H1 (cell line): ENCODE data around the gene DGKH. TPM values are rescaled to one million over a fixed set of nuclear protein-coding genes. Genes with fewer than 3 reads are reported as not detected.

Source experiments
- CTCF ChIA-PET: fragments of 300-600 bp; sonication (Branson Sonifier 250); formaldehyde crosslinking; loops from one replicate; lab custom pipeline; 2021; ENCODE audit not compliant: partially characterized antibody; lab: Charles Lee
- POLR2A ChIA-PET: fragments of 300-600 bp; sonication (Branson Sonifier 250); formaldehyde crosslinking; loops from one replicate; lab custom pipeline; 2021; ENCODE audit warnings: inconsistent platforms; ENCODE audit not compliant: partially characterized antibody; lab: Charles Lee
- DNase-seq, 2 experiments: peaks; one replicate each; pipeline versions ENCODE4 v3.0.0 to v3.0.0-alpha.2; 2010 to 2022; ENCODE audit warnings: low spot score in 2 of 2, low read depth in 1 of 2, mixed read lengths in 1 of 2
- FAIRE-seq: peaks from 2 replicates; lab custom pipeline; 2011; peaks lifted over from hg19 to GRCh38; lab: Jason Lieb, UNC
- H2AFZ ChIP-seq: 2 replicates; pipeline ENCODE4 v1.8.1; 2012; ENCODE audit warnings: low read length, inconsistent platforms
- H2AK5ac ChIP-seq: 2 replicates; pipeline ENCODE4 v1.6.1; 2013; ENCODE audit warnings: low read depth, low read length
- H2BK120ac ChIP-seq: replicated peaks from 2 replicates; pipeline ENCODE3; 2013; ENCODE audit warnings: low read depth, low read length, inconsistent platforms
- H2BK12ac ChIP-seq: 2 replicates; pipeline ENCODE4 v1.6.1; 2013; ENCODE audit warnings: low read depth, low read length
- H2BK15ac ChIP-seq: 2 replicates; pipeline ENCODE4 v1.6.1; 2013; ENCODE audit warnings: low read length
- H2BK20ac ChIP-seq: 2 replicates; pipeline ENCODE4 v1.6.1; 2013; ENCODE audit warnings: low read length
- H2BK5ac ChIP-seq: 2 replicates; pipeline ENCODE4 v1.6.1; 2013; ENCODE audit warnings: low read depth, low read length
- H3K14ac ChIP-seq: 2 replicates; pipeline ENCODE4 v1.6.1; 2013; ENCODE audit warnings: inconsistent platforms; ENCODE audit not compliant: insufficient read length
- H3K18ac ChIP-seq: 2 replicates; pipeline ENCODE4 v1.6.1; 2013; ENCODE audit warnings: low read length; ENCODE audit errors: extremely low read depth
- H3K23ac ChIP-seq: 2 replicates; pipeline ENCODE4 v1.6.1; 2013; ENCODE audit warnings: inconsistent platforms; ENCODE audit not compliant: insufficient read length
- H3K23me2 ChIP-seq: 2 replicates; pipeline ENCODE4 v1.6.1; 2013; ENCODE audit warnings: low read depth, low read length
- H3K27ac ChIP-seq: 2 replicates; pipeline ENCODE4 v1.6.1; 2011; ENCODE audit warnings: low read depth, low read length, inconsistent platforms
- H3K27me3 ChIP-seq, 4 experiments: replicated peaks in 1 of 4; 1 replicate in 1 of 4; 2 replicates in 3 of 4; pipeline versions ENCODE4 v1.6.1 to v1.8.1; 2011 to 2013; ENCODE audit warnings: low read length in 3 of 4, mild to moderate bottlenecking in 3 of 4, inconsistent platforms in 2 of 4, mixed read lengths in 2 of 4, moderate library complexity in 1 of 4; ENCODE audit not compliant: control insufficient read depth in 3 of 4, insufficient read depth in 3 of 4; ENCODE audit errors: extremely low read depth in 1 of 4
- H3K36me3 ChIP-seq, 4 experiments: 2 replicates each; pipeline versions ENCODE4 v1.6.1 to v1.8.1; 2011 to 2013; ENCODE audit warnings: mild to moderate bottlenecking in 4 of 4, low read length in 3 of 4, moderate library complexity in 2 of 4, control low read depth in 1 of 4, inconsistent platforms in 1 of 4; ENCODE audit not compliant: insufficient read depth in 4 of 4, control insufficient read depth in 2 of 4
- H3K4ac ChIP-seq: replicated peaks from 2 replicates; pipeline ENCODE3; 2013; ENCODE audit warnings: low read length, low read depth, mixed read lengths, inconsistent platforms; ENCODE audit not compliant: insufficient read length
- H3K4me1 ChIP-seq, 4 experiments: replicated peaks in 1 of 4; 1 replicate in 1 of 4; 2 replicates in 3 of 4; pipeline versions ENCODE4 v1.6.1 to v1.8.1; 2011 to 2013; ENCODE audit warnings: low read length in 3 of 4, inconsistent platforms in 2 of 4, mixed read lengths in 1 of 4; ENCODE audit not compliant: insufficient read depth in 4 of 4, control insufficient read depth in 3 of 4
- H3K4me2 ChIP-seq, 2 experiments: 2 replicates each; pipeline versions ENCODE4 v1.6.1 to v1.8.1; 2011 to 2013; ENCODE audit warnings: low read depth in 2 of 2, low read length in 2 of 2, control low read depth in 1 of 2, inconsistent platforms in 1 of 2, mild to moderate bottlenecking in 1 of 2; ENCODE audit not compliant: insufficient read depth in 1 of 2
- H3K4me3 ChIP-seq, 4 experiments: fragments of 200-600, 300-600 bp in 1 of 4; sonication (generic), shearing (Covaris generic), sonication (Bioruptor Twin) in 1 of 4; 2 replicates each; pipeline versions ENCODE4 v1.5.1 to v1.8.1; 2011 to 2016; ENCODE audit warnings: low read length in 4 of 4, low read depth in 3 of 4, control low read depth in 2 of 4, inconsistent platforms in 2 of 4, mild to moderate bottlenecking in 2 of 4, mixed read lengths in 1 of 4, moderate library complexity in 1 of 4; ENCODE audit not compliant: insufficient read depth in 2 of 4; ENCODE audit errors: extremely low read depth in 1 of 4
- H3K56ac ChIP-seq: replicated peaks from 2 replicates; pipeline ENCODE3; 2013; ENCODE audit warnings: low read depth, mild to moderate bottlenecking, mixed read lengths, low read length, inconsistent platforms; ENCODE audit not compliant: insufficient read length
- H3K79me1 ChIP-seq: 2 replicates; pipeline ENCODE4 v1.6.1; 2013; ENCODE audit warnings: low read depth, low read length, control low read depth
- H3K79me2 ChIP-seq, 2 experiments: 2 replicates each; pipeline versions ENCODE4 v1.6.1 to v1.8.1; 2012 to 2013; ENCODE audit warnings: low read length in 2 of 2, mild to moderate bottlenecking in 2 of 2, inconsistent platforms in 1 of 2; ENCODE audit not compliant: insufficient read depth in 2 of 2, control insufficient read depth in 1 of 2
- H3K9ac ChIP-seq, 4 experiments: replicated peaks in 1 of 4; 1 replicate in 1 of 4; 2 replicates in 3 of 4; pipeline versions ENCODE4 v1.6.1 to v1.8.1; 2011 to 2013; ENCODE audit warnings: low read depth in 3 of 4, low read length in 3 of 4, control low read depth in 2 of 4, mild to moderate bottlenecking in 2 of 4, moderate library complexity in 2 of 4, inconsistent platforms in 1 of 4; ENCODE audit errors: extremely low read depth in 1 of 4
- H3K9me3 ChIP-seq, 2 experiments: 2 replicates each; pipeline versions ENCODE4 v1.6.1 to v1.8.1; 2012 to 2013; ENCODE audit warnings: mild to moderate bottlenecking in 2 of 2, moderate library complexity in 2 of 2, control low read depth in 1 of 2, inconsistent platforms in 1 of 2, low read depth in 1 of 2, low read length in 1 of 2, mixed read lengths in 1 of 2; ENCODE audit not compliant: insufficient read depth in 2 of 2
- H4K20me1 ChIP-seq, 2 experiments: replicated peaks in 1 of 2; 2 replicates each; pipeline versions ENCODE3 to v1.8.1; 2011 to 2013; ENCODE audit warnings: inconsistent platforms in 2 of 2, low read length in 2 of 2, mild to moderate bottlenecking in 1 of 2; ENCODE audit not compliant: insufficient read depth in 2 of 2, control insufficient read depth in 1 of 2
- H4K5ac ChIP-seq: 2 replicates; pipeline ENCODE4 v1.6.1; 2013; ENCODE audit warnings: low read length, low read depth, mixed read lengths, inconsistent platforms; ENCODE audit not compliant: insufficient read length
- H4K8ac ChIP-seq: 2 replicates; pipeline ENCODE4 v1.8.0; 2013; ENCODE audit warnings: mild to moderate bottlenecking, moderate library complexity, low read length, inconsistent platforms; ENCODE audit not compliant: insufficient read depth; ENCODE audit errors: extremely low read depth
- H4K91ac ChIP-seq: replicated peaks from 2 replicates; pipeline ENCODE3; 2013; ENCODE audit warnings: low read length, mixed read lengths, inconsistent platforms; ENCODE audit not compliant: insufficient read length
- SAP30 ChIP-seq: fragments of 300-600 bp; sonication (generic); IDR thresholded peaks from 2 replicates; pipeline ENCODE4 v1.7.1; 2012; ENCODE audit warnings: low read length, moderate library complexity, mild to moderate bottlenecking, inconsistent platforms; ENCODE audit not compliant: insufficient read depth, insufficient replicate concordance
- WGBS, 2 experiments: shearing (Covaris generic) in 1 of 2; methylation state at CpG; one replicate each; pipeline versions ENCODE4 v1.1.6 to v1.1.7; 2013 to 2015; ENCODE audit warnings: low lambda C conversion rate in 2 of 2, mixed read lengths in 2 of 2, inconsistent platforms in 1 of 2, low coverage in 1 of 2, missing lambda C conversion rate in 1 of 2; ENCODE audit not compliant: insufficient replicate concordance in 2 of 2, insufficient coverage in 1 of 2, insufficient read length in 1 of 2; ENCODE audit errors: extremely low coverage in 1 of 2, missing lambda C conversion rate in 1 of 2; 5-methylcytosine and 5-hydroxymethylcytosine counted together
- polyA plus RNA-seq, 7 experiments: library from polyadenylated mRNA; depleted of rRNA in 3 of 7; stranded (reverse) in 5 of 7; unstranded in 2 of 7; fragments of >200 nt in 5 of 7; fragments of 200-250 nt in 2 of 7; gene quantifications; 1 replicate in 5 of 7; 2 replicates in 1 of 7; 4 replicates in 1 of 7; pipeline versions ENCODE4 v1.2.1 to v1.2.3, GENCODE V29; 2011 to 2013; ENCODE audit warnings: missing spikeins in 2 of 7, mixed read lengths in 2 of 7
- total RNA-seq: library from RNA; stranded (reverse); fragmentation: NEBNext Ultra II Directional; extraction: Animal tissue kit (Norgen Biotek cat#: 25700); gene quantifications from 2 replicates; pipeline ENCODE4 v1.2.1, GENCODE V29; 2021
- TF ChIP-seq, protein P1 (sequence below): IDR thresholded peaks from 2 replicates; pipeline ENCODE4 v1.6.1; 2012; ENCODE audit warnings: inconsistent platforms

Gene DGKH
- total and polyA plus RNA-seq, 2 of the 8 experiments (the other 6 are each of a cell fraction or from before 2014, with no cell fraction given) = 2.1 to 7.9 TPM

DNA sequence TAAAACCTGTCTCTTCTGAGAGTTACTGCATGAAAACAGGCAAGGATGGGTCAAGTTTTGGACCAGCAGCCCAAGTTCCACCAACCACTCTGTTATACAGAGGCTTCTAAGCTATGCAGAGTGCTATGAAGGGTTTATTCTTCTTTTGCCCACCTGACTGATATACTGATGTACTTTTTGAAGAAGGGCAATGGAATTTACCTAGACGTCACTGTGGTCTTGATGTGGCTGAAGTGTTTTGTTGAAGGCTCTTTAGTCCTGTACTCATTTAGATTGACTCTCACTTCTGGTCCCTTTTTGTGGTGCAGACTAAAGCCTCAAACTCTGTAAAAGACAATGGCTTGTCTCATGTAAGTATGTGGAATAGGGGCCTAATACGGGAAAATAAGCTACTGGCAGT, 92.0 kb downstream of the DGKH start:
- no peak overlapping the region for H3K4me2 ChIP-seq
- WGBS, 2 experiments = 55% methylated on average over 2 of the region's 2 CpGs; no CpG with 5 or more reads in 1 of the 2 experiments
- H2AFZ ChIP-seq = no peak overlapping the region
- ChIA-PET CTCF (interaction anchor here (0.8 kb wide), 1 partner anchor 12 kb away, joined by 3 read pairs; no protein-coding TSS in a partner anchor), POLR2A (no interaction called here)
- no peak overlapping the region for H4K91ac ChIP-seq
- no peaks in the 10 kb centered on the region for H3K23me2 ChIP-seq
- H3K79me2 ChIP-seq = no peaks in the 10 kb centered on the region
- FAIRE-seq (no peak), DNase-seq (no peak)
- no peak overlapping the region for H2BK5ac ChIP-seq
- H3K79me1 ChIP-seq = no peaks in the 10 kb centered on the region
- no peak overlapping the region for H3K56ac ChIP-seq
- H3K4ac ChIP-seq = no peak overlapping the region
- H3K14ac ChIP-seq = no peak overlapping the region
- H2BK15ac ChIP-seq = no peak overlapping the region
- H2BK120ac ChIP-seq = no peak overlapping the region
- no peak overlapping the region for H3K18ac ChIP-seq
- H3K9ac ChIP-seq = no peak overlapping the region
- H4K5ac ChIP-seq = no peak overlapping the region
- H3K4me3 ChIP-seq = no peak overlapping the region
- no peak overlapping the region for H2BK12ac ChIP-seq
- no peak overlapping the region for H4K8ac ChIP-seq
- H3K27ac ChIP-seq = no peak overlapping the region
- no peak overlapping the region for H2BK20ac ChIP-seq
- H3K23ac ChIP-seq = no peak overlapping the region
- H3K27me3 ChIP-seq = no peaks in the 10 kb centered on the region
- H2AK5ac ChIP-seq = no peak overlapping the region
- H3K9me3 ChIP-seq = no peaks in the 10 kb centered on the region; a peak in 1 of 4 replicates
- no peaks in the 10 kb centered on the region for H3K4me1 ChIP-seq
- H4K20me1 ChIP-seq = no peaks in the 10 kb centered on the region
- H3K36me3 ChIP-seq = no peaks in the 10 kb centered on the region
- TF ChIP-seq, protein P1, sequence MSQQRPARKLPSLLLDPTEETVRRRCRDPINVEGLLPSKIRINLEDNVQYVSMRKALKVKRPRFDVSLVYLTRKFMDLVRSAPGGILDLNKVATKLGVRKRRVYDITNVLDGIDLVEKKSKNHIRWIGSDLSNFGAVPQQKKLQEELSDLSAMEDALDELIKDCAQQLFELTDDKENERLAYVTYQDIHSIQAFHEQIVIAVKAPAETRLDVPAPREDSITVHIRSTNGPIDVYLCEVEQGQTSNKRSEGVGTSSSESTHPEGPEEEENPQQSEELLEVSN = no peak
- no peak for TF ChIP-seq SAP30
